Endothelial cell of umbilical vein (primary cell): ENCODE measurements around the gene RIMS3. TPM values are rescaled to one million over a fixed set of nuclear protein-coding genes. Genes with fewer than 3 reads are reported as not detected.

Experiments
- BruUV-seq: library from RNA; stranded (reverse); fragments of 400-500 nt; replicated peaks from 2 replicates; lab custom pipeline; 2021; lab: Mats Ljungman, UMichigan
- CTCF ChIA-PET: fragments of 300-600, 350-600 bp; sonication (Branson Sonifier 250); formaldehyde crosslinking; loops from one replicate; lab custom pipeline; 2021; ENCODE audit warnings: antibody characterized with exemption, inconsistent platforms; lab: Charles Lee
- POLR2A ChIA-PET: fragments of 300-600, 350-600 bp; sonication (Branson Sonifier 250); formaldehyde crosslinking; loops from one replicate; lab custom pipeline; 2021; ENCODE audit warnings: antibody characterized with exemption, inconsistent platforms; lab: Charles Lee
- DNase-seq: peaks from one replicate; pipeline ENCODE4 v3.0.0-alpha.2; 2011; ENCODE audit warnings: low read depth, low spot score
- FAIRE-seq: peaks from 2 replicates; lab custom pipeline; 2011; peaks lifted over from hg19 to GRCh38; lab: Jason Lieb, UNC
- H2AFZ ChIP-seq: 2 replicates; pipeline ENCODE4 v1.6.0; 2012; ENCODE audit warnings: low read depth, low read length, control low read depth, inconsistent platforms
- H3K27ac ChIP-seq: 2 replicates; pipeline ENCODE4 v1.5.1; 2011; ENCODE audit warnings: low read depth, mild to moderate bottlenecking, control low read depth, low read length, moderate library complexity; ENCODE audit not compliant: insufficient read depth
- H3K27me3 ChIP-seq, 2 experiments: 2 replicates each; pipeline versions ENCODE4 v1.6.0 to v1.6.1; 2011; ENCODE audit warnings: low read length in 2 of 2, mixed read lengths in 1 of 2; ENCODE audit not compliant: control insufficient read depth in 2 of 2, insufficient read depth in 2 of 2
- H3K36me3 ChIP-seq, 2 experiments: 2 replicates in 1 of 2; 3 replicates in 1 of 2; pipeline ENCODE4 v1.5.1; 2011; ENCODE audit warnings: low read length in 2 of 2, mild to moderate bottlenecking in 1 of 2, moderate library complexity in 1 of 2; ENCODE audit not compliant: control insufficient read depth in 2 of 2, insufficient read depth in 2 of 2; ENCODE audit errors: extremely low read depth in 1 of 2
- H3K4me1 ChIP-seq: 3 replicates; pipeline ENCODE4 v1.5.1; 2011; ENCODE audit warnings: mild to moderate bottlenecking, low read length; ENCODE audit not compliant: control insufficient read depth, insufficient read depth; ENCODE audit errors: extremely low read depth
- H3K4me2 ChIP-seq: 2 replicates; pipeline ENCODE4 v1.6.1; 2011; ENCODE audit warnings: low read length, control low read depth, mixed read lengths; ENCODE audit not compliant: insufficient read depth
- H3K4me3 ChIP-seq, 3 experiments: fragments of 200-600 bp in 1 of 3; sonication (generic), shearing (Covaris generic) in 1 of 3; replicated peaks in 1 of 3; 2 replicates each; pipeline ENCODE4 v1.5.1; 2011 to 2016; ENCODE audit warnings: control low read depth in 3 of 3, low read length in 3 of 3, mild to moderate bottlenecking in 2 of 3, inconsistent platforms in 1 of 3, low read depth in 1 of 3, moderate library complexity in 1 of 3; ENCODE audit not compliant: insufficient read depth in 1 of 3
- H3K79me2 ChIP-seq: 2 replicates; pipeline ENCODE4 v1.6.0; 2012; ENCODE audit warnings: low read length, inconsistent platforms; ENCODE audit not compliant: control insufficient read depth, insufficient read depth
- H3K9ac ChIP-seq: replicated peaks from 2 replicates; pipeline ENCODE3; 2011; ENCODE audit warnings: low read length, control low read depth; ENCODE audit not compliant: insufficient read depth; ENCODE audit errors: extremely low read depth
- H3K9me1 ChIP-seq: replicated peaks from 3 replicates; pipeline ENCODE4 v1.6.0; 2011; ENCODE audit warnings: mild to moderate bottlenecking, low read length; ENCODE audit not compliant: control insufficient read depth, insufficient read depth; ENCODE audit errors: extremely low read depth
- H3K9me3 ChIP-seq: replicated peaks from 2 replicates; pipeline ENCODE4 v1.5.1; 2012; ENCODE audit warnings: low read length, inconsistent platforms; ENCODE audit not compliant: control insufficient read depth, insufficient read depth
- H4K20me1 ChIP-seq: replicated peaks from 2 replicates; pipeline ENCODE3; 2011; ENCODE audit warnings: mild to moderate bottlenecking, low read length; ENCODE audit not compliant: control insufficient read depth, insufficient read depth; ENCODE audit errors: extremely low read depth
- JUN ChIP-seq: IDR thresholded peaks from 2 replicates; pipeline ENCODE4 v1.6.1; 2011; ENCODE audit warnings: borderline replicate concordance, low read depth; ENCODE audit not compliant: insufficient read length, insufficient read depth
- MAX ChIP-seq: IDR thresholded peaks from 2 replicates; pipeline ENCODE4 v1.6.1; 2011; ENCODE audit not compliant: insufficient read depth, insufficient read length
- MYC ChIP-seq: IDR thresholded peaks from one replicate; pipeline ENCODE4 v1.6.1; 2011; ENCODE audit warnings: mild to moderate bottlenecking, low read depth, low read length
- POLR2A ChIP-seq: IDR thresholded peaks from 2 replicates; pipeline ENCODE4 v1.6.1; 2012; ENCODE audit warnings: low read depth, mild to moderate bottlenecking, control low read depth, low read length
- POLR2AphosphoS5 ChIP-seq: IDR thresholded peaks from 2 replicates; pipeline ENCODE4 v1.6.1; 2012; ENCODE audit warnings: low read depth, mild to moderate bottlenecking, control low read depth, low read length, moderate library complexity; ENCODE audit not compliant: insufficient read depth
- dilution Hi-C: fragments of 300-500 bp; cut with MboI; formaldehyde crosslinking; loops from one replicate; pipeline ENCODE4 v1.15.0; 2019; ENCODE audit warnings: low sequenced_read_pairs; ENCODE audit not compliant: extremely low pct_ligation_motif_present
- intact Hi-C: fragments of 100-400 bp; cut with micrococcal nuclease; formaldehyde crosslinking; loops from one replicate; pipeline ENCODE4 v1.10.0; 2022
- polyA plus RNA-seq, 4 experiments: library from polyadenylated mRNA; depleted of rRNA in 3 of 4; stranded (reverse) in 3 of 4; unstranded in 1 of 4; fragments of >200 nt; gene quantifications; 2 replicates each; pipeline versions ENCODE4 v1.2.1 to v1.2.3, GENCODE V29; 2011 to 2012; ENCODE audit warnings: missing spikeins in 1 of 4
- total RNA-seq: library from RNA; stranded (reverse); gene quantifications from 2 replicates; pipeline ENCODE4 v1.2.3, GENCODE V29; 2021

RIMS3 gene
- total and polyA plus RNA-seq, 2 donors (not counting 3 experiments of a cell fraction or from before 2014, with no cell fraction given): 0.14 to 0.15 TPM

GRCh38 chr1:40641601-40642242 lies 23.8 kb downstream of the RIMS3 start:
- H3K27me3 ChIP-seq: peaks cover 0 to 2% of the 10 kb centered on the region in 2 experiments
- peaks cover 5% of the 10 kb centered on the region for H3K4me1 ChIP-seq
- CTCF ChIA-PET: interaction anchor here (2.3 kb wide), 1 partner anchor 27 kb away, joined by 6 read pairs; no protein-coding TSS in a partner anchor
- DNase-seq: no peak
- no peaks in the 10 kb centered on the region for H3K9me1 ChIP-seq
- no peak overlapping the region for H3K9ac ChIP-seq
- no peaks in the 10 kb centered on the region for H3K36me3 ChIP-seq
- no peak overlapping the region for H3K4me2 ChIP-seq
- no peaks in the 10 kb centered on the region for H3K9me3 ChIP-seq
- intact Hi-C loops (no loop called here), dilution Hi-C loops (no loop called here)
- BruUV-seq: no TSS peak
- H2AFZ ChIP-seq: no peak overlapping the region
- H3K4me3 ChIP-seq: no peak overlapping the region
- no peak overlapping the region for H3K27ac ChIP-seq
- POLR2A ChIA-PET: no interaction called here
- FAIRE-seq: no peak
- H3K79me2 ChIP-seq: no peaks in the 10 kb centered on the region
- no peaks in the 10 kb centered on the region for H4K20me1 ChIP-seq
- TF ChIP-seq POLR2AphosphoS5 (no peak), MYC (no peak), POLR2A (no peak), JUN (no peak), MAX (no peak)

- H3K9me1 ChIP-seq: no peaks in the 10 kb centered on the region
- H3K27me3 ChIP-seq: peaks cover 0 to 2% of the 10 kb centered on the region in 2 experiments
- H3K4me2 ChIP-seq: no peak overlapping the region
- H3K36me3 ChIP-seq: no peaks in the 10 kb centered on the region
- dilution Hi-C loops: no loop called here
- ChIA-PET POLR2A (no interaction called here), CTCF (interaction anchor here (1.1 to 2.3 kb wide), 3 partner anchors 10 to 133 kb away, joined by 3 to 6 read pairs (median 6); no protein-coding TSS in a partner anchor)
- H2AFZ ChIP-seq: no peak overlapping the region
- H3K9ac ChIP-seq: no peak overlapping the region
- H3K4me3 ChIP-seq: no peak overlapping the region
- H3K4me1 ChIP-seq: no peaks in the 10 kb centered on the region
- DNase-seq (no peak), FAIRE-seq (no peak)
- no peak overlapping the region for H3K27ac ChIP-seq
- H3K9me3 ChIP-seq: no peaks in the 10 kb centered on the region
- no TSS peak for BruUV-seq
- intact Hi-C loops: no loop called here
- H3K79me2 ChIP-seq: no peaks in the 10 kb centered on the region
- no peaks in the 10 kb centered on the region for H4K20me1 ChIP-seq
- TF ChIP-seq POLR2A: no peak
- TF ChIP-seq JUN: no peak
These were observed 25.0 kb downstream of the RIMS3 start for GRCh38 chr1:40640314-40641076.
